Measurements from ENCODE around the gene VWF. TPM values are rescaled to one million over a fixed set of nuclear protein-coding genes. Genes with fewer than 3 reads are reported as not detected.

The VWF gene
- total and polyA plus RNA-seq, 5 donors, result 144 to 388 (median 242) TPM

- Histone ChIP-seq H3K27me3 (ENCODE audit: control insufficient read depth, insufficient read depth) (no peaks in the 10 kb centered on the region), H3K27ac (ENCODE audit: low read length) (no peak overlapping the region), H3K4me3 (ENCODE audit: low read length) (no peak overlapping the region), H3K4me1 (ENCODE audit: control insufficient read depth, insufficient read depth, low read length) (no peaks in the 10 kb centered on the region), H3K9me3 (ENCODE audit: control insufficient read depth, low read length) (no peaks in the 10 kb centered on the region)
- intact Hi-C loops (cut with DNase I), result no loop called here
- DNase-seq, result no peak
- peak; percentile 16 to 24 for ATAC-seq
- WGBS, result 69% methylated on average over 24 of the region's 24 CpGs
Measured at GRCh38 chr12:5964913-5965900, 159.3 kb downstream of the VWF start.

- H3K4me1 ChIP-seq (ENCODE audit: control insufficient read depth, insufficient read depth, low read length), result no peaks in the 10 kb centered on the region
- ATAC-seq (no peak), DNase-seq (no peak)
- intact Hi-C loops (cut with DNase I), result no loop called here
- no peak overlapping the region for H3K4me3 ChIP-seq (ENCODE audit: low read length)
- no peaks in the 10 kb centered on the region for H3K9me3 ChIP-seq (ENCODE audit: control insufficient read depth, low read length)
- WGBS, result 84% methylated on average over 7 of the region's 7 CpGs
- no peaks in the 10 kb centered on the region for H3K27me3 ChIP-seq (ENCODE audit: control insufficient read depth, insufficient read depth)
- H3K27ac ChIP-seq (ENCODE audit: low read length), result no peak overlapping the region
Measured at GRCh38 chr12:5963515-5963914, 161.0 kb downstream of the VWF start.

- 75% methylated on average over 4 of the region's 4 CpGs for WGBS
Measured at GRCh38 chr12:5960783-5961182, 163.7 kb downstream of the VWF start.

GRCh38 chr12:5956987-5957386 lies 167.5 kb downstream of the VWF start:
- Histone ChIP-seq H3K27me3 (ENCODE audit: control insufficient read depth, insufficient read depth) (no peaks in the 10 kb centered on the region), H3K4me1 (ENCODE audit: control insufficient read depth, insufficient read depth, low read length) (no peaks in the 10 kb centered on the region), H3K9me3 (ENCODE audit: control insufficient read depth, low read length) (no peaks in the 10 kb centered on the region), H3K27ac (ENCODE audit: low read length) (no peak overlapping the region), H3K4me3 (ENCODE audit: low read length) (no peak overlapping the region)
- intact Hi-C loops (cut with DNase I), result no loop called here
- 95% methylated on average over 5 of the region's 5 CpGs for WGBS
- ATAC-seq (no peak), DNase-seq (no peak)

More at GRCh38 chr12:5960783-5961182, 163.7 kb downstream of the VWF start:
- intact Hi-C loops (cut with DNase I), result no loop called here
- no peaks in the 10 kb centered on the region for H3K4me1 ChIP-seq (ENCODE audit: control insufficient read depth, insufficient read depth, low read length)
- no peak for ATAC-seq
- H3K9me3 ChIP-seq (ENCODE audit: control insufficient read depth, low read length), result no peaks in the 10 kb centered on the region
- no peak for DNase-seq
- H3K27me3 ChIP-seq (ENCODE audit: control insufficient read depth, insufficient read depth), result no peaks in the 10 kb centered on the region
- H3K4me3 ChIP-seq (ENCODE audit: low read length), result no peak overlapping the region
- no peak overlapping the region for H3K27ac ChIP-seq (ENCODE audit: low read length)

- Histone ChIP-seq H3K9me3 (ENCODE audit: control insufficient read depth, low read length) (no peaks in the 10 kb centered on the region), H3K27me3 (ENCODE audit: control insufficient read depth, insufficient read depth) (no peaks in the 10 kb centered on the region), H3K4me1 (ENCODE audit: control insufficient read depth, insufficient read depth, low read length) (no peaks in the 10 kb centered on the region), H3K4me3 (ENCODE audit: low read length) (no peak overlapping the region), H3K27ac (ENCODE audit: low read length) (no peak overlapping the region)
- ATAC-seq (no peak), DNase-seq (no peak)
- 32% methylated on average over 3 of the region's 3 CpGs for WGBS
- intact Hi-C loops (cut with DNase I), result no loop called here
Measured at GRCh38 chr12:5954661-5955060, 169.8 kb downstream of the VWF start.

- ATAC-seq (no peak), DNase-seq (no peak)
- WGBS, result 79% methylated on average over 5 of the region's 5 CpGs
- H3K27ac ChIP-seq (ENCODE audit: low read length), result no peak overlapping the region
- no peak overlapping the region for H3K4me3 ChIP-seq (ENCODE audit: low read length)
- H3K27me3 ChIP-seq (ENCODE audit: control insufficient read depth, insufficient read depth), result no peaks in the 10 kb centered on the region
- H3K9me3 ChIP-seq (ENCODE audit: control insufficient read depth, low read length), result no peaks in the 10 kb centered on the region
- H3K4me1 ChIP-seq (ENCODE audit: control insufficient read depth, insufficient read depth, low read length), result no peaks in the 10 kb centered on the region
- intact Hi-C loops (cut with DNase I), result no loop called here
Measured at GRCh38 chr12:5953835-5954586, 170.5 kb downstream of the VWF start.

- DNase-seq (no peak), ATAC-seq (no peak)
- no peak overlapping the region for H3K27ac ChIP-seq (ENCODE audit: low read length)
- H3K4me1 ChIP-seq (ENCODE audit: control insufficient read depth, insufficient read depth, low read length), result no peaks in the 10 kb centered on the region
- no peaks in the 10 kb centered on the region for H3K27me3 ChIP-seq (ENCODE audit: control insufficient read depth, insufficient read depth)
- H3K4me3 ChIP-seq (ENCODE audit: low read length), result no peak overlapping the region
- WGBS, result 78% methylated on average over 3 of the region's 3 CpGs
- H3K9me3 ChIP-seq (ENCODE audit: control insufficient read depth, low read length), result no peaks in the 10 kb centered on the region
- intact Hi-C loops (cut with DNase I), result no loop called here
Measured at GRCh38 chr12:5952031-5952430, 172.4 kb downstream of the VWF start.

GRCh38 chr12:5948696-5949095 lies 175.8 kb downstream of the VWF start:
- ATAC-seq (no peak), DNase-seq (no peak)
- no peak overlapping the region for H3K27ac ChIP-seq (ENCODE audit: low read length)
- WGBS, result 56% methylated on average over 3 of the region's 3 CpGs
- intact Hi-C loops (cut with DNase I), result no loop called here
- H3K9me3 ChIP-seq (ENCODE audit: control insufficient read depth, low read length), result no peaks in the 10 kb centered on the region
- H3K4me1 ChIP-seq (ENCODE audit: control insufficient read depth, insufficient read depth, low read length), result no peaks in the 10 kb centered on the region
- H3K4me3 ChIP-seq (ENCODE audit: low read length), result no peak overlapping the region
- no peaks in the 10 kb centered on the region for H3K27me3 ChIP-seq (ENCODE audit: control insufficient read depth, insufficient read depth)

- WGBS, result 82% methylated on average over 1 of the region's 1 CpG
- intact Hi-C loops (cut with DNase I), result no loop called here
- Histone ChIP-seq H3K27ac (ENCODE audit: low read length) (no peak overlapping the region), H3K27me3 (ENCODE audit: control insufficient read depth, insufficient read depth) (no peaks in the 10 kb centered on the region), H3K9me3 (ENCODE audit: control insufficient read depth, low read length) (no peaks in the 10 kb centered on the region), H3K4me3 (ENCODE audit: low read length) (no peak overlapping the region), H3K4me1 (ENCODE audit: control insufficient read depth, insufficient read depth, low read length) (no peaks in the 10 kb centered on the region)
- ATAC-seq, result no peak
- no peak for DNase-seq
Measured at GRCh38 chr12:5947006-5947405, 177.5 kb downstream of the VWF start.

- 86% methylated on average over 2 of the region's 2 CpGs for WGBS
- Histone ChIP-seq H3K4me1 (ENCODE audit: control insufficient read depth, insufficient read depth, low read length) (no peaks in the 10 kb centered on the region), H3K9me3 (ENCODE audit: control insufficient read depth, low read length) (no peaks in the 10 kb centered on the region), H3K27me3 (ENCODE audit: control insufficient read depth, insufficient read depth) (no peaks in the 10 kb centered on the region), H3K4me3 (ENCODE audit: low read length) (no peak overlapping the region), H3K27ac (ENCODE audit: low read length) (no peak overlapping the region)
- ATAC-seq (no peak), DNase-seq (no peak)
- intact Hi-C loops (cut with DNase I), result no loop called here
Measured at GRCh38 chr12:5946388-5946787, 178.1 kb downstream of the VWF start.

All from right cardiac atrium (tissue), 5 donors.